NAMALWA (cell line): ENCODE measurements around the gene MAP3K20.
"Not testable (repeated sequence)": the region's sequence is repeated elsewhere in the genome, so short reads cannot be mapped to it uniquely, and the experiment has no call there.

Experiments
- DNase-seq: peaks from one replicate; pipeline ENCODE4 v3.0.0-alpha.2; 2015; ENCODE audit warnings: low spot score

Gene MAP3K20

GRCh38 chr2:173087793-173088496 is 12.3 kb downstream of the MAP3K20 start:
- no peak for DNase-seq

DNA sequence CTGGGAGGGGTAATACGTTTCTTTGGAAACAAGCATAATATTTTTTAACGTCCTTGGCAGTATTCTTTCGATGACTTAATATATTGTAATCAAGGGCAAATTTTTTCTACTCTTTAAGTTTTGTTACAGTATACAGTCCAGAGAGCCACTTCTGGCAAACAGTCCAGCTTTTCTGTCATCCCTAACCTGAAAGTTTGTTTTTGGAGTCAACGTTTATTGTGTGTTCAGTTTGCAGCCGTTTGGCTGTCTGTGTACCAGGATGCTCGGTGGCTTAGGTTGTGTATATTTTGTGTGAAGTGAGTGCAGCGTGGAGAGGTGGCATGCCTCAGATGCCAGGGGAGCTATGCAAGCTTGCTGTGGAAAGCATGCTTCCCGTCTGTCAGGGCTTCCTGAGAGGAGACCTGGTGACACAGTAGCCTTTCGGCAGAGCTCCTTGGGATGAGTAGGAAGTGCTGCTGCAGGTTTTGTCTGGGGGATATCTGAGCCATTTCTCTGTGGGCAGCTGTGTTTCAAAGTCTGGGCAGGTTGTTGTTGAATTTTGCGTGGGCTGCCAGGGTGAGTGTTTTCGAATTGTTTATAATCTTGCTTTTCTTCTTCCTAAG is 14.7 kb downstream of the MAP3K20 start:
- DNase-seq: no peak

DNA sequence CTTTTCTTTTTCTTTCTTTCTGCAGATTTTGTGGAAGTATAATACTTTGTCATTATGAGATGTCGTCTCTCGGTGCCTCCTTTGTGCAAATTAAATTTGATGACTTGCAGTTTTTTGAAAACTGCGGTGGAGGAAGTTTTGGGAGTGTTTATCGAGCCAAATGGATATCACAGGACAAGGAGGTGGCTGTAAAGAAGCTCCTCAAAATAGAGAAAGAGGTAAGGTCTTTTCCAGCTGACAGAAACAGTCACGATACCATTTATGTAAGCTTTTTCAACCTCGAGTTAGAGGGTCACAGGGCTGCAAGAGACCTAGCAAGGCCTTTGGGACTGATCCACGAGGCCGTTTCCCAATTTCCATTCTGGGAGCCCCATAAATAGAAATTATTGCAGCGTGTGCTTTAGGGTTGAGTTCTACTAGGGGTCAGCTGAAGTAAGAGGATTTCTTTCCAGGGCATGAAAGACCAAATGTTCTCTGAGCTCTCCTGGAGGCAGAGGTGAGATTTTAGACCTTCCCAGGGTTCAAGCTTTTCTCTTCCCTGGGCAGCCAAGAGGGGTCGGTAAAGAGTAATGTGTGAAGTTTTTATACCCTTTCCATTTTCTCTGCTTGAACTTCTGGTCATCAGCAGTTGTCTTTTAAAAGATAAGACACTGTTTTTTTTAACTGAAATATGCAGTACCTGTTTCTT is 15.5 kb downstream of the MAP3K20 start:
- DNase-seq: no peak

DNA sequence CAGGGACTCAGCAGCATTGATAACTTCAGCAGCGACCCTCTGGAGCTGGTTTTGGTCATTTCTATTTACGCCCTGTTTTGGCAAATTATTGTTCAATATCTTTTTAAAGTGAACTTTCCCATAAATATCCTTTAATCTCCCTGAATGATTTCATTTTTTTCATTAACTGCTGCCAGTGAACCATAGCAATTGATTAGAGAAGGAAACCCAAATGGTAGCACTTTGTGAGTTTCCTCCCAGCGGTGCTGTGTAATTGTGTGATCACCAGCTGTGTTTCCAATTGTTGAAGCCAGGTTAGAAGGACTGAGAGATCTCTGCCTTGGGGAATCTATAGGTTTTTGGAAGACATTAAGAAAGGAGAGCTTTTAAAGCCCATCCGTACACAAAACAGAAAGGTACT is 16.3 kb downstream of the MAP3K20 start:
- no peak for DNase-seq

DNA sequence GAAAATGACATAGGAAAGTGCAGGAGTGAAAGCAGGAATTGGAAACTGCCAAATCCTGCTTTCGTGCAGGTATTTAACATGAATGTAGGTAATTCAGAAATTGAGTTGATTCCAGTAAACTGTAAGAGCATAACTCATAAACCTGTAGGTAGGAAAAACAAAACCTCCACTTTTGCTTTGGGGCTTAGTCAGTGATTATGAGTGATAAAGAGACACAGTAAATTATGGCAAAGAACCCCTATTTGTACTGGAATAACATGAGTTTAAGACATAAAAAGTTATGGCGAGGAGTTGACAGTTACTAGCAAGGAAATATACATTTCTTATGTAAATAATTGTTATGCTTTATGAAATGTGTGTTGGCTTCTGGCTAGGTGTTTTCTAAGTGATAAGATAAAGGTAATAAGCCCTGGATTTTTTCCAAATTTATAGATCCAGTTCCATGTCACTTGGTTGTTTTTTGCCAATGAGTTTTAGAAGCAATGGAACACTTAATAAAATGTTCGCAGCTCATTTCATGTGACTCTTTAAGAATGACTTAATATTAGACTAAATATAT is 17.3 kb downstream of the MAP3K20 start:
- no peak for DNase-seq

DNA sequence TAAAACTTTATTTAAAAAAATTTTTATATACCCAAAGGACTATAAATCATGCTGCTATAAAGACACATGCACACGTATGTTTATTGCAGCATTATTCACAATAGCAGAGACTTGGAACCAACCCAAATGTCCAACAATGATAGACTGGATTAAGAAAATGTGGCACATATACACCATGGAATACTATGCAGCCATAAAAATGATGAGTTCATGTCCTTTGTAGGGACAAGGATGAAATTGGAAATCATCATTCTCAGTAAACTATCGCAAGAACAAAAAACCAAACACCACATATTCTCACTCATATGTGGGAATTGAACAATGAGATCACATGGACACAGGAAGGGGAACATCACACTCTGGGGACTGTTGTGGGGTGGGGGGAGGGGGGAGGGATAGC is 18.0 kb downstream of the MAP3K20 start:
- DNase-seq: not testable (repeated sequence)

DNA sequence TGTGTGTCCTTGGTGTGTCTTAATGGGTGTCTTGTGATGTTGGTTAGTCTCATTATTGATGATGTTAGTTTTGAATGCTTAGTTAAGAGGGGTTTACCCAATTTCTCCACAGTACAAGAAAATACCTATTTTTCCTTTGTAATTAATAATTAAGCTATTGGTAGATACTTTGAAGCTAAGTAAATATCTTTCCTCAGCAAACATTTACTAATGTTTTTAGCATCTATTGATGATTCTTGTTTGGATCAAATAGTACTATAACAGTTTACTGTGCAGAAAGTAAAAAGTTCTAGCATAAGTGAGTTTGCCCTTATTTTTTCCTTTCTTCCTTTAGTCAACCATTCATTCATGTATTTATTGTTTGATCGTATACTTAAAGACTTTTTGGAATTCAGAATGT is 19.1 kb downstream of the MAP3K20 start:
- no peak for DNase-seq

DNA sequence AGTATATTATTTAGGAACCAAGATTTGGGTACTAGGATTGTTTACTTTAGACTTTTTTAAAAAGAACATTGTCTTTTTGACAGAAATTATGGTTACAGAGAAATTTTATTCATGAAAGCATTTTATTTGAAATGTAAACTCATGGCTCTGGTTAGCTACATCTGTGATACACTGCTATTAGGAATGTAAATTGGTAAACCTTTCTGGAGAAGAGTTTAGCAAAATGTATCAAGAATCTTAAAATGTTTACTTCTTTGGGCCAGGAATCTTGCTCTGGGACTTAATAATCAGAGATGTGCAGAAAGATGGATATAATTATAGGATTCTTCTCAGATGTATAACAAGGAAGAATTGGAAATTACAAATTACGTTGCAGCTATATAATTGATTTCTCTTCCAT is 19.7 kb downstream of the MAP3K20 start:
- DNase-seq: no peak

DNA sequence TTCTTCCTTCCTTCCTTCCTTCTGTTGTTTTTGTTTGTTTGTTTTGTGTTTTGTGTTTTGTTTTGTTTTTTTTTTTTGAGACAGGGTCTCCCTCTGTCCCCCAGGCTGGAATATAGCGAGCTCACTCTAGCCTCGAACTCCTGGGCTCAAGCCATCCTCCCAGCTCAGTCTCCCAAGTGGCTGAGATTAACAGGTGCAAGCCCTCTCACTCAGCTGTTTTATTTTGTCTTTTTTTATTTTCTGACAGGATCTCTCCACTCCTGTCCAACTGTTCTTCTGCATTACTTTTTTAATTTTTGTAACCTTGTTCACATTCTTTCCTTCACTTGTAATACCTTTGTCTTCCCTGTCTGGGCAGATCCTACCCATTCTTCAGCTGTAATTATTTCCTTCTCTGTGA is 23.6 kb downstream of the MAP3K20 start:
- no peak for DNase-seq

DNA sequence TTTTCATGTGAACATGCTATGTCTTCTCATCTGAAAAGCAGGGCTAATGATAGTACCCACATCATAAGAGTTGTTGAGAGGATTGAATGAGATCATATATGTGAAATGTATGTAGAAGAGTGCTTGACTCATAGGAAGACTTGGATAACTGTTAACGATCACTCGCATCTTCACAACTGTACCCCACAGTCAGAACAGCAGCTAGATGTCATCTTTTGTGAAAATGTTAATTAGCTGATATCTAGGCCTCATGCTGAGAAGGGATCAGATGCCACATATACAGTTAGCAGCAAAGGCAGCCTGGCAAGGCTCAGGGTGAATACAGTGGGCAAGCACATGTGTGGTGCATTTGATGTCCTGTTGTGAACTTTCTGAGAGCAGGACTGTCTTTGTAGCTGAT is 24.2 kb downstream of the MAP3K20 start:
- DNase-seq: no peak

DNA sequence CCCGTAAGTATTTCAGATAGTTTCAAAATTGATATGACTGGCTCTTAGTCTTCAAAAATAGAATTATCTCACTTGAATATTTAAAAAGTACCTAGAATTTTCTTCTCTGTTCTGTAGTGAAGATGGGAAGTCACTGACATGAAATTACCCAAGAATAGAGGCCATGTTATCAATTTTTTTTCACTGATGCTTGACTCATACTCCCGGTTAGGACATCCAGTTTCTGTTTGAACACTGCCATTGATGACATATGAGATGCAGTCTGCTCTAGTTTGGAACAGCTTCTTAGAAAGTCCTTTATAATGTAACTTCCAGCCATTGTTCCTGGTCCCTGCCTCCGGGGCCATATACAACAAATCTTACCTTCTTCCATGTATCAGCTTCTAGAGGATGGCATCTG is 26.0 kb downstream of the MAP3K20 start:
- no peak for DNase-seq

DNA sequence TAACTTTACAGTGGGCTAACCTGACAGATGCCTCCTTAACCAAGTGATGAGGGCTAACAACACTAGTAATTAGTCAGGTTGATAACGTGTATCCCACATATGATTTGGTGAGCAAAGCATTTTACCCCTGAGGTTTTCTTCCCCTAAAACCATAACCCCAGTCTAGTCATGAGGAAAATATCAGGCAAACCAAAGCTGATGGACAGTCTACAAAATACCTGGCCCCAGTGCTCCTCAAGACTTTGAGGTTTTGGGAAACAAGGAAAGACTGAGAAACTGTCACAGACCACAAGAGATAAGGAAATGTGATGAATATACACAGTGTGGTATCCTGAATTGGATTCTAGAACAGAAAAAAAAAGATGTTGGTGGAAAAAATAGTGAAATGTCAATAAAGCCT is 28.5 kb downstream of the MAP3K20 start:
- no peak for DNase-seq

GRCh38 chr2:173106959-173107628 is 31.4 kb downstream of the MAP3K20 start:
- DNase-seq: no peak

GRCh38 chr2:173107629-173108022 is 32.0 kb downstream of the MAP3K20 start:
- no peak for DNase-seq

- no peak for DNase-seq
Observed at GRCh38 chr2:173109253-173110188, 33.9 kb downstream of the MAP3K20 start.

DNA sequence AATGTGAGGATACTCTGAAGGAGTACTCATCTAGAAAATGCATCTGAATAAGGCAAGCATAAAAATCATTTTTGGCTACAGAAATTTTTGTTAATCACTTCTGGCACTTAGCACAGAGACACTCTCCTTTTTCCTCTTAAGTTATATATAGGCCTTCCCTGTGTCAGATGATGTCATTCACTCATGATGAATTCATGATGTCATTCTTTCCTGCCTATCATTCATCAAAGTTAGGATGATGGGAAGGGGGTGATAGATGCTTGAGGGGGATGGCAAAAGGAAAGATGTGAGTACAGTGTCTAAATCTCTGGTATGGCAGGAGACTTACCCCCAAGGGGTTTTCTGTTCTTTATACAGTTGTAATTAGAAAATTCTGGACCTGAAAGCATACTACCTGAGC is 42.0 kb downstream of the MAP3K20 start:
- no peak for DNase-seq

GRCh38 chr2:173118395-173118794 is 42.7 kb downstream of the MAP3K20 start:
- DNase-seq: no peak

GRCh38 chr2:173119069-173119807 is 43.6 kb downstream of the MAP3K20 start:
- no peak for DNase-seq

- no peak for DNase-seq
Observed at GRCh38 chr2:173119944-173120343, 44.3 kb downstream of the MAP3K20 start.

- DNase-seq: no peak
Observed at GRCh38 chr2:173122936-173123335, 47.3 kb downstream of the MAP3K20 start.

- DNase-seq: no peak
Observed at GRCh38 chr2:173124441-173124840, 48.8 kb downstream of the MAP3K20 start.
